Inferior parietal cortex (tissue), 1 donor: ENCODE measurements around the gene TOX3.

Experiments used
- DNase-seq: peaks from one replicate; pipeline ENCODE4 v3.0.0-alpha.2; 2016; ENCODE audit errors: extremely low spot score

The TOX3 gene

GRCh38 chr16:52563767-52564611 is 17.0 kb upstream of the TOX3 start:
- DNase-seq, result no peak

- no peak for DNase-seq
These were observed 15.8 kb upstream of the TOX3 start for GRCh38 chr16:52562770-52563169.

- no peak for DNase-seq
These were observed 15.2 kb upstream of the TOX3 start for GRCh38 chr16:52561910-52562741.

GRCh38 chr16:52558448-52558847 is 11.5 kb upstream of the TOX3 start:
- no peak for DNase-seq

- no peak for DNase-seq
These were observed 10.3 kb upstream of the TOX3 start for GRCh38 chr16:52557236-52557635.

GRCh38 chr16:52556083-52556482 is 9.1 kb upstream of the TOX3 start:
- no peak for DNase-seq

GRCh38 chr16:52555572-52555971 is 8.6 kb upstream of the TOX3 start:
- DNase-seq, result no peak

- no peak for DNase-seq
These were observed 7.4 kb upstream of the TOX3 start for GRCh38 chr16:52554334-52554733.

GRCh38 chr16:52553322-52553721 is 6.4 kb upstream of the TOX3 start:
- DNase-seq, result no peak

GRCh38 chr16:52552643-52553042 is 5.7 kb upstream of the TOX3 start:
- DNase-seq, result no peak

- no peak for DNase-seq
These were observed 2.2 kb upstream of the TOX3 start for GRCh38 chr16:52549011-52549692.

GRCh38 chr16:52548261-52549010 is 1.5 kb upstream of the TOX3 start:
- DNase-seq, result no peak

- no peak for DNase-seq
These were observed 882 bp upstream of the TOX3 start for GRCh38 chr16:52547834-52548215.

- DNase-seq, result no peak
These were observed 496 bp downstream of the TOX3 start for GRCh38 chr16:52546291-52547003.

- DNase-seq, result no peak
These were observed 1.1 kb downstream of the TOX3 start for GRCh38 chr16:52545898-52546266.

- peak; percentile 17 for DNase-seq
These were observed 1.6 kb downstream of the TOX3 start for GRCh38 chr16:52545222-52545897.

GRCh38 chr16:52544703-52545102 is 2.2 kb downstream of the TOX3 start:
- DNase-seq, result peak; percentile 16

GRCh38 chr16:52543654-52544053 is 3.3 kb downstream of the TOX3 start:
- no peak for DNase-seq

- no peak for DNase-seq
These were observed 6.0 kb downstream of the TOX3 start for GRCh38 chr16:52540910-52541309.

GRCh38 chr16:52539191-52539590 is 7.8 kb downstream of the TOX3 start:
- DNase-seq, result no peak
